K562 (cell line): ENCODE data around the gene RNASEH2C. TPM values are rescaled to one million over a fixed set of nuclear protein-coding genes. Genes with fewer than 3 reads are reported as not detected.

Source experiments
- ATAC-seq: fragments of 200-7000 bp; cut with Tn5 transposase; 3 replicates; pipeline ENCODE4 v1.9.1; 2020; ENCODE audit warnings: moderate library complexity
- BruUV-seq: library from RNA; stranded (reverse); fragments of 400-500 nt; replicated peaks from 2 replicates; lab custom pipeline; 2021; lab: Mats Ljungman, UMichigan
- CTCF ChIA-PET: fragments of 300-600 bp; formaldehyde crosslinking; extraction: SDS; loops from one replicate; lab custom pipeline; 2021; ENCODE audit warnings: low intra/inter-chr PET ratio; lab: Yijun Ruan, JAX
- POLR2A ChIA-PET: fragments of 300-600, 350-650 bp; sonication (Branson Sonifier 250); formaldehyde crosslinking; extraction: SDS; loops from one replicate; lab custom pipeline; 2021; ENCODE audit warnings: antibody characterized with exemption, inconsistent platforms; lab: Yijun Ruan, JAX
- DNase-seq, 4 experiments: peaks; one replicate each; pipeline versions ENCODE4 v3.0.0 to v3.0.0-alpha.2; 2011 to 2018; ENCODE audit warnings: low spot score in 3 of 4, mixed read lengths in 3 of 4; ENCODE audit errors: extremely low read depth in 1 of 4
- FAIRE-seq: peaks from 2 replicates; lab custom pipeline; 2011; peaks lifted over from hg19 to GRCh38; lab: Jason Lieb, UNC
- H2AFZ ChIP-seq: 2 replicates; pipeline ENCODE4 v1.6.0; 2011; ENCODE audit warnings: low read depth, low read length, control low read depth, inconsistent platforms
- H3K27ac ChIP-seq: fragments of 200-600 bp; 3 replicates; pipeline ENCODE4 v1.8.0; 2011; ENCODE audit warnings: low read depth, mild to moderate bottlenecking, control low read depth, inconsistent platforms, low read length, moderate library complexity, mixed read lengths; ENCODE audit errors: extremely low read depth
- H3K27me3 ChIP-seq, 2 experiments: fragments of 300-600 bp in 1 of 2; 2 replicates in 1 of 2; 3 replicates in 1 of 2; pipeline versions ENCODE4 v1.6.0 to v1.8.0; 2011; ENCODE audit warnings: inconsistent platforms in 2 of 2, low read length in 2 of 2, mild to moderate bottlenecking in 1 of 2, mixed read lengths in 1 of 2, moderate library complexity in 1 of 2; ENCODE audit not compliant: control insufficient read depth in 2 of 2, insufficient read depth in 2 of 2
- H3K36me3 ChIP-seq: fragments of 300-600 bp; 3 replicates; pipeline ENCODE4 v1.8.0; 2011; ENCODE audit warnings: mild to moderate bottlenecking, low read length, inconsistent platforms; ENCODE audit not compliant: control insufficient read depth, insufficient read depth
- H3K4me1 ChIP-seq, 2 experiments: fragments of 200-600 bp in 1 of 2; replicated peaks in 1 of 2; 2 replicates in 1 of 2; 3 replicates in 1 of 2; pipeline versions ENCODE4 v1.5.1 to v1.8.0; 2011; ENCODE audit warnings: inconsistent platforms in 2 of 2, low read length in 2 of 2, mild to moderate bottlenecking in 1 of 2, mixed read lengths in 1 of 2, moderate library complexity in 1 of 2; ENCODE audit not compliant: control insufficient read depth in 2 of 2, insufficient read depth in 2 of 2
- H3K4me2 ChIP-seq: 2 replicates; pipeline ENCODE4 v1.6.1; 2011; ENCODE audit warnings: low read length, control low read depth, inconsistent platforms, mixed read lengths; ENCODE audit not compliant: insufficient read depth
- H3K4me3 ChIP-seq: fragments of 200-600 bp; sonication (generic), shearing (Covaris generic); 2 replicates; pipeline ENCODE4 v1.5.1; 2016; ENCODE audit warnings: control low read depth, inconsistent platforms
- H3K79me2 ChIP-seq: fragments of 200-600 bp; 3 replicates; pipeline ENCODE4 v1.8.0; 2011; ENCODE audit warnings: low read length, inconsistent platforms; ENCODE audit not compliant: control insufficient read depth, insufficient read depth
- H3K9ac ChIP-seq, 2 experiments: 2 replicates each; pipeline versions ENCODE4 v1.6.0 to v1.6.1; 2011; ENCODE audit warnings: low read depth in 2 of 2, low read length in 2 of 2, control low read depth in 1 of 2, inconsistent platforms in 1 of 2, mild to moderate bottlenecking in 1 of 2, mixed read lengths in 1 of 2; ENCODE audit not compliant: insufficient read depth in 1 of 2
- H3K9me1 ChIP-seq: one replicate; pipeline ENCODE4 v1.6.0; 2011; ENCODE audit warnings: inconsistent platforms, mild to moderate bottlenecking, low read length, moderate library complexity; ENCODE audit not compliant: control insufficient read depth, insufficient read depth
- H3K9me3 ChIP-seq: replicated peaks from 2 replicates; pipeline ENCODE4 v1.5.1; 2011; ENCODE audit warnings: low read depth, low read length, inconsistent platforms; ENCODE audit not compliant: control insufficient read depth, insufficient read depth
- H4K20me1 ChIP-seq: replicated peaks from 2 replicates; pipeline ENCODE4 v1.6.1; 2011; ENCODE audit warnings: low read length, inconsistent platforms, mixed read lengths; ENCODE audit not compliant: control insufficient read depth, insufficient read depth
- POLR2G ChIP-seq: fragments of 200-400 bp; formaldehyde crosslinking; IDR thresholded peaks from 2 replicates; pipeline ENCODE4 v1.6.1; 2017; ENCODE audit warnings: low read depth, mild to moderate bottlenecking, antibody characterized with exemption, low read length, moderate library complexity
- WGBS: fragments of 100-300 bp; shearing (Covaris generic); methylation state at CpG from one replicate; pipeline ENCODE4 v1.1.6; 2016; ENCODE audit warnings: low coverage, mixed read lengths; ENCODE audit not compliant: insufficient coverage; ENCODE audit errors: missing lambda C conversion rate; 5-methylcytosine and 5-hydroxymethylcytosine counted together
- in situ Hi-C: fragments of 300-500 bp; cut with MboI; formaldehyde crosslinking; loops from 4 replicates; pipeline ENCODE4 v1.15.0; 2018; ENCODE audit warnings: inconsistent platforms, mixed read lengths
- intact Hi-C: fragments of 100-400 bp; cut with micrococcal nuclease; formaldehyde crosslinking; loops from 2 replicates; pipeline ENCODE4 v1.14.2; 2022
- polyA plus RNA-seq, 8 experiments: library from polyadenylated mRNA; depleted of rRNA in 4 of 8; stranded (reverse) in 5 of 8; unstranded in 3 of 8; fragments of >200 nt; fragmentation: Nextera tagmentation in 2 of 8; fragmentation: Illumina TruSeq in 1 of 8; extraction: Ambion mirVana in 2 of 8; extraction: Trizol in 1 of 8; gene quantifications; 2 replicates each; pipeline versions ENCODE4 v1.2.1 to v1.2.3, GENCODE V29; 2011 to 2014; ENCODE audit warnings: inconsistent platforms in 1 of 8, missing spikeins in 1 of 8
- total RNA-seq, 7 experiments: library from RNA; depleted of rRNA in 6 of 7; stranded (reverse); fragments of >200 nt in 6 of 7; fragmentation: Illumina TruSeq in 2 of 7; extraction: Trizol in 2 of 7; gene quantifications; 2 replicates each; pipeline versions ENCODE4 v1.2.1 to v1.2.3, GENCODE V29; 2011 to 2021; ENCODE audit warnings: low replicate concordance in 1 of 7
- TF ChIP-seq, protein P1 (sequence below): fragments of 200-800 bp; sonication (Bioruptor generic); IDR thresholded peaks from 2 replicates; pipeline ENCODE4 v1.6.1; 2016; ENCODE audit warnings: missing genetic modification characterization, missing compliant biosample characterization

The RNASEH2C gene
- total and polyA plus RNA-seq, 9 of the 15 experiments (the other 6 are each of a cell fraction or from before 2014, with no cell fraction given), result 5.4 to 78.2 (median 15.6) TPM

DNA sequence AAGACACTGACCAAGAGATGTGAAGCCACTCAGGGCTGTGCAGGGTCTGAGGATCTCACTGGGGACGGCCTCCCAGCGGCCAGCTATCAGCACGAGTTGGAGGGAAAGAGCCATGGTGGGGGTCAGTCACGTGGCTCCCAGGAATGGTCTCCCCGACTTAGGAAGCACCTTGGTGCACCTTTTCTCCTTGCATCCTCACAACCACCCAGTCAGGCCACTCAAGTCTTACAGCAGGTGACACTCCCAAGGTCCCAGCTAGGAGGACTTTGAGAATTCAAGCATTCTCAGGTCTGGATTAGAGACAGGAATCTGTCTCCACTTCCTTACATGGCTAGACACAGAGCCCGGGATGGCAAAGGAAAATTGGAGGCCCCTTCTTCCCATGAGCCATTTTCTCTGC lies 2.7 kb downstream of the RNASEH2C start:
- intact Hi-C loops, result no loop called here
- H3K4me1 ChIP-seq, result peaks cover 14 to 29% of the 10 kb centered on the region in 2 experiments; a peak in 4 of 5 replicates
- peaks cover 30% of the 10 kb centered on the region for H3K79me2 ChIP-seq
- TF ChIP-seq POLR2G, result 0 out of 2 replicates have a peak, but pooled peaks have one; percentile 23
- TF ChIP-seq, protein P1, sequence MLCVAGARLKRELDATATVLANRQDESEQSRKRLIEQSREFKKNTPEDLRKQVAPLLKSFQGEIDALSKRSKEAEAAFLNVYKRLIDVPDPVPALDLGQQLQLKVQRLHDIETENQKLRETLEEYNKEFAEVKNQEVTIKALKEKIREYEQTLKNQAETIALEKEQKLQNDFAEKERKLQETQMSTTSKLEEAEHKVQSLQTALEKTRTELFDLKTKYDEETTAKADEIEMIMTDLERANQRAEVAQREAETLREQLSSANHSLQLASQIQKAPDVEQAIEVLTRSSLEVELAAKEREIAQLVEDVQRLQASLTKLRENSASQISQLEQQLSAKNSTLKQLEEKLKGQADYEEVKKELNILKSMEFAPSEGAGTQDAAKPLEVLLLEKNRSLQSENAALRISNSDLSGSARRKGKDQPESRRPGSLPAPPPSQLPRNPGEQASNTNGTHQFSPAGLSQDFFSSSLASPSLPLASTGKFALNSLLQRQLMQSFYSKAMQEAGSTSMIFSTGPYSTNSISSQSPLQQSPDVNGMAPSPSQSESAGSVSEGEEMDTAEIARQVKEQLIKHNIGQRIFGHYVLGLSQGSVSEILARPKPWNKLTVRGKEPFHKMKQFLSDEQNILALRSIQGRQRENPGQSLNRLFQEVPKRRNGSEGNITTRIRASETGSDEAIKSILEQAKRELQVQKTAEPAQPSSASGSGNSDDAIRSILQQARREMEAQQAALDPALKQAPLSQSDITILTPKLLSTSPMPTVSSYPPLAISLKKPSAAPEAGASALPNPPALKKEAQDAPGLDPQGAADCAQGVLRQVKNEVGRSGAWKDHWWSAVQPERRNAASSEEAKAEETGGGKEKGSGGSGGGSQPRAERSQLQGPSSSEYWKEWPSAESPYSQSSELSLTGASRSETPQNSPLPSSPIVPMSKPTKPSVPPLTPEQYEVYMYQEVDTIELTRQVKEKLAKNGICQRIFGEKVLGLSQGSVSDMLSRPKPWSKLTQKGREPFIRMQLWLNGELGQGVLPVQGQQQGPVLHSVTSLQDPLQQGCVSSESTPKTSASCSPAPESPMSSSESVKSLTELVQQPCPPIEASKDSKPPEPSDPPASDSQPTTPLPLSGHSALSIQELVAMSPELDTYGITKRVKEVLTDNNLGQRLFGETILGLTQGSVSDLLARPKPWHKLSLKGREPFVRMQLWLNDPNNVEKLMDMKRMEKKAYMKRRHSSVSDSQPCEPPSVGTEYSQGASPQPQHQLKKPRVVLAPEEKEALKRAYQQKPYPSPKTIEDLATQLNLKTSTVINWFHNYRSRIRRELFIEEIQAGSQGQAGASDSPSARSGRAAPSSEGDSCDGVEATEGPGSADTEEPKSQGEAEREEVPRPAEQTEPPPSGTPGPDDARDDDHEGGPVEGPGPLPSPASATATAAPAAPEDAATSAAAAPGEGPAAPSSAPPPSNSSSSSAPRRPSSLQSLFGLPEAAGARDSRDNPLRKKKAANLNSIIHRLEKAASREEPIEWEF (CRISPR knock-in tag), result no peak
- TF ChIP-seq, all 486 proteins: peak for 1
- H4K20me1 ChIP-seq, result peaks cover 16% of the 10 kb centered on the region
- FAIRE-seq, result no peak
- ChIA-PET POLR2A (interaction anchor here (0.6 to 0.9 kb wide), 3 partner anchors 27 to 74 kb away, joined by 3 read pairs; no protein-coding TSS in a partner anchor), CTCF (no interaction called here)
- H3K36me3 ChIP-seq, result peaks cover 67% of the 10 kb centered on the region
- no peak overlapping the region for H2AFZ ChIP-seq
- H3K4me2 ChIP-seq, result no peak overlapping the region
- peak overlapping the region in 1 of 2 experiments; percentile 56; a peak in 1 of 4 replicates for H3K9ac ChIP-seq
- H3K9me1 ChIP-seq, result peaks cover 3% of the 10 kb centered on the region
- no TSS peak for BruUV-seq
- no peaks in the 10 kb centered on the region for H3K27me3 ChIP-seq
- no peak overlapping the region for H3K4me3 ChIP-seq
- ATAC-seq, result no peak
- in situ Hi-C loops, result loop anchor here (10.0 kb wide), 1 partner anchor 277 kb away; no protein-coding TSS in a partner anchor
- 77% methylated on average over 6 of the region's 6 CpGs for WGBS
- DNase-seq, result no peak
- no peak overlapping the region for H3K27ac ChIP-seq
- H3K9me3 ChIP-seq, result no peaks in the 10 kb centered on the region
